Measurements from ENCODE around the gene SNX22.
A peak's percentile ranks its signal among the peaks of the same experiment; 100 is the strongest.

SNX22 gene

GRCh38 chr15:64133623-64134344 lies 17.7 kb upstream of the SNX22 start:
- DNase-seq: no peak

- peak in 43 of 58 donors; percentile 33 to 88 (median 69) for DNase-seq
Measured at GRCh38 chr15:64134345-64134829, 17.1 kb upstream of the SNX22 start.

DNA sequence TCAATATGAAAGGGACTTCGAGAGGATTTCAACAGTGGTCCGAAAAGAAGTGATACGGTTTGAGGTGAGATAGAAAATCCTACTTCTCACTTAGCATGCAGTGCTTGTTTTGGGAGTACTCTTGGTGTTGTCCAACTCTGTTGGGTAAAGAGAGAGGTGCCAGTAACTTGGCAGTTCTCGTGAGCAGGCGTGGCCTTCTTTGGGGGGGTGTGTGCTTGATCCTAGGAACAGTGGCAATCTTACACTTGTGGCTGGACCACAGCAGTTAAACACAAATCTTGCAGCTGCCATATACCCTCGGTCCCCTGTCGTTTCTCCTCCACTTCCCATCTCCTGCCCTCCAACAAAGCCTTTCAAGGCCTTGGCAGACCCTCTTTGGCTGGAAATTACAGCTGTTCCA lies 15.2 kb upstream of the SNX22 start:
- no peak for DNase-seq

DNA sequence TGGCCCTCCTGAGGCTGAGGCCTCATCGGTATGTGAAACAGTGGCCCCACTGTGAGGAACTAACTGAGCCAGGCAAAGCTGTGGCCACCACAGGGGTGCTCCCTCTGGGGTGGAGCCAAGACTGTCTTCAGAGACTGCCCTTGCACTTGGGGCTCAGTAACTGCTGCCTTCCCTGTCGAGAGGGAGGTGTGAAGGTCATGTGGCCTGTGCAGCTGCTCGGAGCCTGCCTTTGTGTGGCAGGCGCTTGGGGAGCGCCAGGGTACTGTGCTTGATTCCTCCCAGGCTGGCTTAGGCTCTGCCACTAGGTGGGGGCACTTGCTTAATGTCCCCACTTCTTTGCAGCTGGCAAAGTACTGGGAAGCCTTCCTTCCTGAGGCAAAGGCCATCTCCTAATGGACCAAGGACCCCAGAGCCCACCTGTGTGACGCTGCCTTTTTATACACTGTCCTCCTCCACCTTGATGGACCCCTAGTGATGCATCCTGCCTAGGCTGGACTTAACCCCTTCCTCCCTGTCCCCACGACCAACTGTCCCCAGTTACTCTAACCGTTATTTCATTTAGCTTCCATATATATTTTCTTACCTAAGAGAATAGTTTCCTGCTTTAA lies 14.2 kb upstream of the SNX22 start:
- DNase-seq: peak in 27 of 58 donors; percentile 19 to 78 (median 51)

GRCh38 chr15:64138331-64138941 lies 13.1 kb upstream of the SNX22 start:
- DNase-seq: no peak

DNA sequence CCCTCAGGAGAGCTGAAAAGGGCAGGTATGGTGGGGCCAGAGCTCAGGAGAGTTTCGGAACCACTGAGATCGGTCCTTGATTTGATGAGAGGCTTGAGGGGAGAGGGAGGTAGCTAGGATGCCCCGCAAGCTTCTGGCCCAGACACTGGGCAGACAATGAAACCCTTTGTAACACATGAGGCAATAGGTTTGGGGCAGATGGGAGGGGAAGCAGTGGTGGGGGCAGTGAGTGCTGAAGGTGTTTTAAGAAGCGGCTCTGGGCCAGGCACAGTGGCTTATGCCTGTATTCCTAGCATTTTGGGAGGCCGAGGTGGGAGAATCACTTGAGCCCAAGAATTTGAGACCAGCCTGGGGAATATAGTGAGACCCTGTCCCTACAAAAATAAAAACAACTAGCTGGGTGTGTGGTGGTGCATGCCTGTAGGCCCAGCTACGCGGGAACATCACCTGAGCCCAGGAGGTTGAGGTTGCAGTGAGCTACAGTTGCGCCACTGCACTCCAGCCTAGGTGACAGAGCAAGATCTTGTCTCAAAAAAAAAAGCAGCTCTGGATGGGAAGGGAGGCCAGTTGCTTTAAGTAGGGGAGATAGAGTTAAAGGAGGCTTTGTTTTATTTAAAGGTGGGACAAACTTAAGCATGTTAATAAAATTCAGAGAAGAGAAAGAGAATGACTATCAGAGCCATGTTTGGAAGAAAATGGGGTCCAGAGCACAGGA lies 9.6 kb upstream of the SNX22 start:
- DNase-seq: peak in 10 of 58 donors; percentile 20 to 63 (median 29)

DNA sequence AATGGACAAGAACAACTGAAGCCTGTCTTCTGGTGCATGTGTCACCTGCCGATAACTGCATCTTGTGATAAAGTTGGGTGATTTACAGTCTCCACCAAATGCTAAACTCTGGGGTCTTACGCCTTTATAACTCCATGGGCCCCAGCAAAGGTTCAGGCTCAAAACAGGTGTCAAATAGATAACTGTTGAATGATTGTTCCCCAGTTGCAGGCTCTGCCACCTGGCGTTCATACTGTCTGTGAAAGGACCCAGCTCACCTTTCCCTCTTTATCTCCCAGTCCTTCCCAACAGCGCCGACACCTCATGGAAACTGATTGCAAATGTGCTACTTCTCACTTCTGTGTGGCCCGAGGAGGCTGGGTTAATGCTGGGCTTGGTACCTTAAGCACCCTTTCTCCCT lies 8.3 kb upstream of the SNX22 start:
- no peak for DNase-seq

GRCh38 chr15:64144192-64144564 lies 7.4 kb upstream of the SNX22 start:
- DNase-seq: no peak

GRCh38 chr15:64144565-64145281 lies 6.8 kb upstream of the SNX22 start:
- peak in 22 of 58 donors; percentile 27 to 69 (median 40) for DNase-seq

GRCh38 chr15:64146041-64146440 lies 5.5 kb upstream of the SNX22 start:
- DNase-seq: peak in 2 of 58 donors; percentile 25 to 26

GRCh38 chr15:64146520-64146884 lies 5.0 kb upstream of the SNX22 start:
- DNase-seq: no peak

GRCh38 chr15:64146885-64147681 lies 4.4 kb upstream of the SNX22 start:
- peak in 23 of 58 donors; percentile 14 to 69 (median 50) for DNase-seq

GRCh38 chr15:64148168-64148567 lies 3.4 kb upstream of the SNX22 start:
- no peak for DNase-seq

DNA sequence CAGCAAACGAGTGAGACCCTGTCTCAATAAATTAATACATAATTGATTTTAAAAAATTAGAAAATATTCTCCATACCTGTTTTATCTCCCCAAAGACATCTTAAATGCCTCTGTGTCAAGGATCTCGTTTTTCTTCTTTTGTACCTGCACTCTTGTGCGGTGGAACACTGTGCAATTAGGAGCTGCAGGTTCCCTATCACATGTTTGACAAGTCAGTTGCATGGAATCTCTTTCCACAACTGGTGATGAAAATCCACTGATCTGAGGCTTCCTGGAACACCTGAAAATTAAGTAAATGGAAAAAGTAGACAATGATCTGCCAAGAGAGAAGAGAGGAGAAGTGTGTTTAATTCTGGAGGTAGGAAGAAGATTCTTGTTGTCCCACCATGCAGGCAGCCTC lies 3.0 kb upstream of the SNX22 start:
- no peak for DNase-seq

- peak in 1 of 58 donors; percentile 19 for DNase-seq
Measured at GRCh38 chr15:64149424-64149823, 2.1 kb upstream of the SNX22 start.

GRCh38 chr15:64149893-64150578 lies 1.5 kb upstream of the SNX22 start:
- peak in 6 of 58 donors; percentile 12 to 42 (median 24) for DNase-seq

DNA sequence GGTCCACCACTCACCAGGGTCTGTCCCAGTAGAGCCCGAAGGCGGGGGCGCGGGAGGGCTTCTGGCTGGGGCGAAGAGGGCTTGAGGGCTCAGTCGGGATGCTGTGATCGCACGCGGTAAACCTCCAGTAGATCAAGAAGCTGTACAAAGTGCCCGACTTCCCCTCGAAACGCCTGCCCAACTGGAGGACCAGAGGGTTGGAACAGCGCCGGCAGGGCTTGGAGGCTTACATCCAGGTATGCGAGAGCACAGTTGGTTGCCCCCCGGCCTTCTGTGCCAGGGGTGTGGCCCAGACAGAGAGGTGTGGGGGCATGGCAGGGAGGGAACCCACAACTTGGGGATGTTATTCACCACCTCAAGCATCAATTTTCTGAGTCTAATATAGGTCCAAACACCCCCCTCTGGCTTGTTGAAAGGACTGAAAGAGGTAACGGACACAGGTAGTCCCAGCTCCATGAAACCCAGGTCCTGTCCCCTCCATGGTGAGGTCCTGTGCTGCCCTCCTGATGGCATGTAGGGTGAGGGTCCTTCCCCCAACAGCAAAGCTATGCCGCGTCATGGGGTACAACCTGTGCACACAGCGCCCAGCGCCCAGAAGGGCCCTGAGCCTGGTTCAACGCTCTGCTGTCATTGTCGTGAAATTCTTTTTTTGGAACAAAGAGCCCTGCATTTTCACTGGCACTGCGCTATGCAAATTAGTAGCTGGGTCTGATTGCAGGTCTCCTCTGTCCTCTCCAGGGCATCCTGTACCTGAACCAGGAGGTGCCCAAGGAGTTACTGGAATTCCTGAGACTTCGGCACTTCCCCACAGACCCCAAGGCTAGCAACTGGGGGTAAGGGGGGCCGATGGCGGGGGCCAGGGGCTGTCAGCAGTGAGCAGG lies 1.2 kb downstream of the SNX22 start:
- peak in 2 of 58 donors; percentile 29 to 43 for DNase-seq

All from anterior cingulate cortex (tissue), 58 donors.